ENCODE data around the gene CDK5RAP2. TPM values are rescaled to one million over a fixed set of nuclear protein-coding genes. Genes with fewer than 3 reads are reported as not detected.

CDK5RAP2 gene
- total RNA-seq, 2 donors from 2014 or later = 31.9 to 45.8 TPM

GRCh38 chr9:120369608-120370220 lies 210.3 kb downstream of the CDK5RAP2 start:
- TF ChIP-seq CTCF (IDR thresholded peaks at IDR 0.05) = no peak
- no peak overlapping the region for H3K27ac ChIP-seq
- intact Hi-C loops (cut with DNase I) = no loop called here
- H3K9ac ChIP-seq (ENCODE audit: low read depth in 2 of 2, low read length in 2 of 2) = no peak overlapping the region
- no peaks in the 10 kb centered on the region for H3K9me3 ChIP-seq
- no peaks in the 10 kb centered on the region for H3K36me3 ChIP-seq
- no peak overlapping the region for H3K4me3 ChIP-seq
- no peaks in the 10 kb centered on the region for H3K27me3 ChIP-seq
- no peaks in the 10 kb centered on the region for H3K4me1 ChIP-seq
- no peak for DNase-seq

- Histone ChIP-seq H3K4me1 (no peaks in the 10 kb centered on the region), H3K27ac (no peak overlapping the region), H3K9ac (ENCODE audit: low read depth in 2 of 2, low read length in 2 of 2) (no peak overlapping the region), H3K36me3 (no peaks in the 10 kb centered on the region), H3K27me3 (no peaks in the 10 kb centered on the region), H3K4me3 (no peak overlapping the region), H3K9me3 (no peaks in the 10 kb centered on the region)
- intact Hi-C loops (cut with DNase I) = no loop called here
- no peak for DNase-seq
- TF ChIP-seq CTCF (IDR thresholded peaks at IDR 0.05) = no peak
Measured at GRCh38 chr9:120368799-120369198, 211.2 kb downstream of the CDK5RAP2 start.

DNA sequence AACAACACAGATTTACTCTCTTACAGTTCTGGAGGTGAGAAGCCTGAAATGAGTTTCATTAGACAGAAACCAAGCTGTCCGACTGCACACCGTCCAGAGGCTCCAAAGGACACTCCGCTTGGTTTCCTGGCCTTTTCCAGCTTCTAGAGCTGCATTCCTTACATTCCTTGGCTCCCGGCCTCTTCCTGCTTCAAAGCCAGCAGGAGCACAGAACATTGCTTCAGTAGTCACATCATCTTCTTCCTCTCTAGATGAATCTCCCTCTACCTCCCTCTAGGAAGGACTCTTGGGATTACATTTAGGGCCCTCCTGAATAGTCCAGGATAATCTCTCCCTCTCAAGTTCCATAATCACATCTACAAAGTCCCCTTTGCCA lies 213.3 kb downstream of the CDK5RAP2 start:
- H3K36me3 ChIP-seq = no peaks in the 10 kb centered on the region
- H3K9me3 ChIP-seq = no peaks in the 10 kb centered on the region
- no peaks in the 10 kb centered on the region for H3K4me1 ChIP-seq
- intact Hi-C loops (cut with DNase I) = no loop called here
- TF ChIP-seq CTCF (IDR thresholded peaks at IDR 0.05) = no peak
- H3K9ac ChIP-seq (ENCODE audit: low read depth in 2 of 2, low read length in 2 of 2) = no peak overlapping the region
- DNase-seq = no peak
- H3K27ac ChIP-seq = no peak overlapping the region
- no peaks in the 10 kb centered on the region for H3K27me3 ChIP-seq
- H3K4me3 ChIP-seq = no peak overlapping the region

DNA sequence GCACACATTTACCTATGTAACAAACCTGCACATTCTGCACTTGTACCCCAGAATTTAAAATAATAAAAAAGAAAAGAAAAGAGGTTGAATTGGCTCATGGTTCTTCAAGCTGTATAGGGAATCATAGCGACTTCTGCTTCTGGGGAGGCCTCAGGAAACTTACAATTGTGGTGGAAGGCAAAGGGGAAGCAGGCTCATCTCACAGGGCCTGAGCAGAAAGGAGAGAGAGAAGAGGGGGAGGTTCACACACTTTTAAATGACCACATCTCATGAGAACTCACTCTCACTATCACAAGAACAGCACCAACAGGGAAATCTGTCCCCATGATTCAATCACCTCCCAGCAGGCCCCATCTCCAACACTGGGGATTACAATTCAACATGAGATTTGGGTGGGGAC lies 214.6 kb downstream of the CDK5RAP2 start:
- TF ChIP-seq CTCF (IDR thresholded peaks at IDR 0.05) = no peak
- Histone ChIP-seq H3K9ac (ENCODE audit: low read depth in 2 of 2, low read length in 2 of 2) (no peak overlapping the region), H3K27ac (no peak overlapping the region), H3K4me3 (no peak overlapping the region), H3K27me3 (no peaks in the 10 kb centered on the region), H3K9me3 (no peaks in the 10 kb centered on the region), H3K4me1 (no peaks in the 10 kb centered on the region), H3K36me3 (no peaks in the 10 kb centered on the region)
- no peak for DNase-seq
- intact Hi-C loops (cut with DNase I) = no loop called here

GRCh38 chr9:120363697-120364096 lies 216.3 kb downstream of the CDK5RAP2 start:
- Histone ChIP-seq H3K4me3 (no peak overlapping the region), H3K36me3 (no peaks in the 10 kb centered on the region), H3K27ac (no peak overlapping the region), H3K27me3 (no peaks in the 10 kb centered on the region), H3K4me1 (no peaks in the 10 kb centered on the region), H3K9ac (ENCODE audit: low read depth in 2 of 2, low read length in 2 of 2) (no peak overlapping the region), H3K9me3 (no peaks in the 10 kb centered on the region)
- intact Hi-C loops (cut with DNase I) = no loop called here
- no peak for DNase-seq
- no peak for TF ChIP-seq CTCF (IDR thresholded peaks at IDR 0.05)
